IPS-NIHi7 (cell line): ENCODE results near the gene THSD1.
"Not testable (repeated sequence)": the region's sequence is repeated elsewhere in the genome, so short reads cannot be mapped to it uniquely, and the experiment has no call there.

Experiments
- DNase-seq: peaks from one replicate; pipeline ENCODE4 v3.0.0; 2012; ENCODE audit warnings: mixed read lengths; ENCODE audit errors: extremely low spot score

THSD1 gene

DNA sequence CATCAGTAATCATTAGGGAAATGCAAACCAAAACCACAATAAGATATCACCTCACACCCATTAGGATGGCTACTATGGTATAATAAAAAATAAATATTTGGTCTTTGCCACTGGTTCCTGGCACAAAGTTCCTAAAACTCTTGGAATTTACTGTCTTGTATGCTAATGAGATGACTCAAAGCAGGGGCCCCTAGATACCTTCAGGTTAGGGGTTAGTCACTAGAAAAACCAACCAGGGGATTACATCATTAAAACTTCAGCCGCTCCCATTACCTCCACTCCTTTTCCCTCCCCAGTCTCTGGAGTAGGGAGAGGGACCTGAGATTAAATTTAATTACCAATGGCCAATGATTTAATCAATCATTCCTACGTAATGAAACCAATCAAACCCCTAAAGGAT is 49.6 kb downstream of the THSD1 start:
- DNase-seq, result peak; percentile 27

DNA sequence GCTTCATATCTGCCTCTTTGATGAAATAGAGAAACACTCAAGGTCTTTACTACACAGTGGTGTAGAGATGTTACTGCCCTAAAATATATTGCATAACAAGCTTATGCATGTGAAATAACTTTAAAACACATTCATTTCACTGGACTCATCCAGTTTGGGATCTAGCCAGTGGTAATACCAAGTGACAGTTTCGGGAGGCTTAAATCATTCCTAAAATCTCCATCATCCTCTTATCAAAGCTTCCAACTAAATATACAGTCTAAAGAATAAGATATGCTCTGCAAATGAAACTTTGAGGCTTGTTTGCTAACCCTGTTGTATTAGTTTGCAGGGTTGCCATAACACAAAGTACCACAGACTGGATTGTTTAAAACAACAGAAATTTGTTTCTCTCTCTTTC is 52.8 kb downstream of the THSD1 start:
- DNase-seq, result no peak

DNA sequence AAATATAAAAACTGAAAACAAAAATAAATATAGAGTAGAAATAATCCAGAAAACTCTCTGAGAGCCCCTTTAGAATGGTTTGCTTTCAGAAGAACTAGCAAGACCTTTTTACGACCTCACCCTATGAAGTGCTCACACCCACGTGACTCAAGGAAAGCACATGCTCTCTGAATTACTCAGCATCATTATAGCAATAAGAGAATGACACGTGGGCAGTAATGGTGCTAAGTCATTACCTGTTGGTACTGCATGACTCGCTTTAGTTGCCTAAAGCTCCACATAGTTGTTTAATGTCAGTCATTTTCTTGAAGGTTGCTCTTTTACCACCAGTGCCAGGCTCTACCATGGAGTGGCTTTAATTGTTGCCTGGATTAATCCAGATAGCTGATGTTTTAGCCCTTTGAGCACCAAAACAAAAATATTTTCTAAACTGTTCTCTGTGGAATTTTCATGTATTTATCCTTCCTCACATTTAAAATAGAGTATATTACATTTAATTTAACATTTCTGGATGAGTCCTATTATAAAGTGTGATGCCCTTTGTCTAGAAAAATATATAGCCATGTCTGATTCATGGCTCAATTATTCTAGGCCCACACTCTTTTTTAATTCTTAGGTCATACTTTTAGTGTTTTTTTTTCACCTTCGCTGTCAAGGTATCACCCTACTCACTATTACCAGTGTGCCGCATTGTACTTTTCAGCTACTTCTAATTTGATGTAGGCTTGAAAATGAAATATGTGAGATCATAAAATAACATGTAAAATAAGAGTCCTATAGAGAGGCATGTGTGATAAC is 56.8 kb downstream of the THSD1 start:
- no peak for DNase-seq

DNA sequence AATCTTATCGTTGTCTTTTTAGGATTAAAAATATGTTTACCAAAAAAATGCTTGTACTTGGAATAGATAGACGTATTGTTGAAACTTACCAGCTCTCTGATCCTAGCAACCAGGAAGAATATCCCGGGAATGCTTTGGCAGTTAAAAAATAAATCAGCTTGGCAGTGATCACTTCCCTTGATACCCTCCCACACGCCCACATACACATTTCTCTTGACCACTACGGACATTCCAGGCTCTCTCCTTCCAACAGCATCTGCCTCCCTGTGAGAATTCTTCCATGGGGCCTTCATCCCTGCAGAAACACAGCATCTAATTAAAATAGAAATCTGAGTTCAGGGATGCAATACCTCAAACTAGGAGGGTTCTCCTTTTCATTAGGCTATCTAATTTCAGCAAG is 57.9 kb downstream of the THSD1 start:
- DNase-seq, result no peak

DNA sequence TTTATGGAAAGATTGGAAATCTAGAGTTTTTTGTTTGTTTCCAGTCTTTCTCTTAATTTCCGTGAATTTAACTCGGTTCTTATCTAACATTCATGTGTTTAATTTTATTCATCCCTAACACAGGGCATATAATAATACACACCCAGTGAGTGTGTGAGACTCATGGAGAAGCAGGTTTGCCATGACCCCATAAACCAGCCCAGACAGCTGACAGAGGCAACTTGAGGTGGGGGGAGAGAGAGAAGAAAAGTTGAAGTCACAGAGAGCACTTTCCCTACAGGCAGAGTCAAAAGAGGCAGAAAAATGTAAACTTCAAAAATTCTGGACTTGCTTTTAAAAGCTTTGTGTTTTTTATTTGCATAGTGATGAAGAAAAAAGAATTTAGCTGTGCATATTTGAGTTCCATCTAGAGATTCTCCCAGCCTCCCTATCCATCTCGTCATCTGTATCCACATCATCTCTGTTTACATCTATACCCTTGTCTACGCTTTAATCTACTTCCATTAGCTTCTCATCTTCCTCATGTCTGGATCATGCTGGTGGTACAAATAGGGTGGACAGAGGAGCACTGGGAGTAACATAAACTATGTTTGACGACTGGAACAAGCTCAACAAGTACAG is 60.2 kb downstream of the THSD1 start:
- DNase-seq, result no peak

DNA sequence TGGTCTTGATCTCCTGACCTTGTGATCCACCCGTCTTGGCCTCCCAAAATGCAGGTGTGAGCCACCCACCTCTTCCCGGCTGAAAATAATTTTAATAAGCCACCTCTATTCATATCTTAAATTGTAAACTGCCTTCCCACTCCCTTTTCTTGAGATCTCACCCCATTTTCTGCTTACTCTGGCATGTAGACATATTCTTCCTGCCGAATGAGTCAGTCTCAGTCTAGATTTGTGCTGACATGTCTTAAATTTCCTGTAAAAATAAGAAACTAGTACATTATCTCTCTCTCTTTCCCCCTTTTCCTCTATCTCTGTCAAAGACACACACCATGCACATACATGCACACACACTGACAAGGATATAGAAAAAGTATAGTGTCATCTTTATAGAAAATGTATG is 60.9 kb downstream of the THSD1 start:
- DNase-seq, result no peak

GRCh38 chr13:52344108-52344507 is 61.9 kb downstream of the THSD1 start:
- DNase-seq, result no peak

DNA sequence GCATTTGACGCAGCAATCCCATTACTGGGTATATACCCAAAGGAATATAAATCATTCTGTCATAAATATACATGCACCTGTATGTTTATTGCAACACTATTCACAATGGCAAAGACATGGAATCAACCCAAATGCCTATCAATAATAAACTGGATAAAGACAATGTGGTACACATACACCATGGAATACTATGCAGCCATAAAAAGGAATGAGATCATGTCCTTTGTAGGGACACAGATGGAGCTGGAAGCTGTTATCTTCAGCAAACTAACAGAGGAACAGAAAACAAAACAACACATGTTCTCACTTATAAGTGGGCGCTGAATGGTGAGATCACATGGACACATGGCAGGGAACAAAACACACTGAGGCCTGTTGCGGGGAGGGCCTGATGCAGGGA is 63.8 kb downstream of the THSD1 start:
- not testable (repeated sequence) for DNase-seq

DNA sequence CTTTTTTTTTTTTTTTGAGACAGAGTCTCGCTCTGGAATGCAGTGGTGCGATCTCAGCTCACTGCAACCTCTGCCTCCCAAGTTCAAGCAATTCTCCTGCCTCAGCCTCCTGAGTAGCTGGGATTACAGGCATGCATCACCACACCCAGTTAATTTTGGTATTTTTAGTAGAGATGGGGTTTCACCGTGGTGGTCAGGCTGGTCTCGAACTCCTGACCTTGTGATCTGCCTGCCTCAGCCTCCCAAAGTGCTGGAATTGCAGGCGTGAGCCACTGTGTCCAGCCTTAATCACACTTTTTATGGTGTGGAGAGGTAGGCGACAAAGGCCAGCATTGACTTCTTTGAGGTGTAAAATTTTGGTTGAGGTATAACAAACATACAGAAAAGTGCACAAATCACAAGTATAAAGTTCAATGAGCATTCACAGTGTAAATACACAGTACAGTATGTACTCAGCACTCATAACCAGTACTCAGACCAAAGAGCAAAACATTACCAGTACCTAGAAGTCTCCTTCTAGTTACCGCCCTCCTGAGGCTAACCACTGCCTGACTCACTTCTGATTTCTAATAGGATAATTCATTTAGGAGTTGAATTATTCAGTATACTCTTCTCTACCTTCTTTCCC is 68.0 kb downstream of the THSD1 start:
- DNase-seq, result not testable (repeated sequence)

DNA sequence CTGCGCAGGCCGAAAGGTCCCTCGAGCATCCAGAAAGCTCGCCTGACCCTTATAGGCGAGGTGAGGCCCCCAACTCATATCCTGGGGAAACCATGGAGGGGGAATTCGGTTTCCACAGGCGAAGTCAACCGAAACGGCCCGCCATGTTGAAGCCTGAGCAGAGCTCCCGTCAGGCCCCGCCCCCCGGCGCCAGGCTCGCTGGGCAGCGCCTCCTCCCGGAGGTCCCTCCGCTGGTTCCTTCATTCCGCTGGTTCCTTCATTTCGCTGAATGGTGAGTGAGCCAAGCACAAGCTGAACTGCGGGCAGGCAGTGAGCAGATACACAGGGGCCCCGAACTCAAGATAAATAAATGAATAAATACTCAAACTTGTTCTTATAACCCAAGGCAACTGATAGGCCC is 71.9 kb downstream of the THSD1 start:
- not testable (repeated sequence) for DNase-seq

- DNase-seq, result not testable (repeated sequence)
Observed at GRCh38 chr13:52331844-52332243, 74.1 kb downstream of the THSD1 start.
